Activated naive CD4-positive, alpha-beta T cell treated with anti-CD3 and anti-CD28 coated beads for 36 hours (primary cell): Measurements from ENCODE around the gene PLCXD3. TPM values are rescaled to one million over a fixed set of nuclear protein-coding genes. Genes with fewer than 3 reads are reported as not detected.

Experiments used
- CTCF ChIA-PET: fragments of 350-600 bp; sonication (Branson Sonifier 250); formaldehyde crosslinking; loops from one replicate; lab custom pipeline; 2021; ENCODE audit warnings: antibody characterized with exemption; lab: Charles Lee
- DNase-seq: peaks from one replicate; pipeline ENCODE4 v3.0.0-alpha.2; 2020
- H3K27ac Mint-ChIP-seq: one replicate; pipeline ENCODE4 v1.8.0; 2021; ENCODE audit warnings: mild to moderate bottlenecking, mixed read lengths
- H3K27me3 Mint-ChIP-seq: one replicate; pipeline ENCODE4 v1.8.0; 2021; ENCODE audit warnings: low read depth, mixed read lengths
- H3K36me3 Mint-ChIP-seq: one replicate; pipeline ENCODE4 v1.8.0; 2021; ENCODE audit warnings: low read depth, mixed read lengths
- H3K4me1 Mint-ChIP-seq: one replicate; pipeline ENCODE4 v1.8.0; 2021; ENCODE audit warnings: low read depth, mixed read lengths
- H3K4me3 Mint-ChIP-seq: one replicate; pipeline ENCODE4 v1.8.0; 2021; ENCODE audit warnings: mild to moderate bottlenecking, moderate library complexity, mixed read lengths
- H3K9me3 Mint-ChIP-seq: one replicate; pipeline ENCODE4 v1.8.0; 2021; ENCODE audit warnings: mixed read lengths
- intact Hi-C: fragments of 100-400 bp; cut with micrococcal nuclease; formaldehyde crosslinking; loops from one replicate; pipeline ENCODE4 v1.15.1; 2023
- total RNA-seq, 2 experiments: library from RNA; stranded (reverse); gene quantifications; one replicate each; pipeline ENCODE4 v1.2.3, GENCODE V29; 2021

PLCXD3 gene
- total RNA-seq, 2 experiments from 2014 or later = not detected

- Mint-ChIP-seq H3K4me1 (no peaks in the 10 kb centered on the region), H3K36me3 (no peaks in the 10 kb centered on the region), H3K4me3 (no peak overlapping the region), H3K27me3 (no peaks in the 10 kb centered on the region), H3K9me3 (no peaks in the 10 kb centered on the region), H3K27ac (no peak overlapping the region)
- intact Hi-C loops = no loop called here
- CTCF ChIA-PET = no interaction called here
- DNase-seq = no peak
These were observed 82.9 kb downstream of the PLCXD3 start for GRCh38 chr5:41427505-41427904.

DNA sequence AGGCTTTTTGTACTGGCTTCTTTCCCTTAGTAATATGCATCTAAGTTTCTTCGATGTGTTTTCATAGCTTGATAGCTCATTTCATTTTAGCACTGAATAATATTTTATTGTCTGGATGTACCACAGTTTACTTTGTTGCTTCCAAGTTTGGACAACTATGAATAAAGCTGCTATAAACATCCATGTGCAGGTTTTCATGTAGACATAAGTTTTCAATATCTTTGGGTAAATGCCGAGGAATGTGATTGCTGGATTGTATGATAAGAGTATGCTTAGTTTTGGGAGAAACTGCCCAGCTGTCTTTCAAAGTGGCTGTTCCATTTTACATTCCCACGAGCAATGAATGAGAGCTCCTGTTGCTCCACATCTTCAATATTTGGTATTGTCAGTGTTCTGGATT lies 84.7 kb downstream of the PLCXD3 start:
- intact Hi-C loops = no loop called here
- H3K9me3 Mint-ChIP-seq = no peaks in the 10 kb centered on the region
- DNase-seq = no peak
- no peaks in the 10 kb centered on the region for H3K36me3 Mint-ChIP-seq
- no peak overlapping the region for H3K4me3 Mint-ChIP-seq
- CTCF ChIA-PET = no interaction called here
- H3K27ac Mint-ChIP-seq = no peak overlapping the region
- H3K4me1 Mint-ChIP-seq = no peaks in the 10 kb centered on the region
- H3K27me3 Mint-ChIP-seq = no peaks in the 10 kb centered on the region

- Mint-ChIP-seq H3K27me3 (no peaks in the 10 kb centered on the region), H3K4me3 (no peak overlapping the region), H3K4me1 (no peaks in the 10 kb centered on the region), H3K27ac (no peak overlapping the region), H3K9me3 (no peaks in the 10 kb centered on the region), H3K36me3 (no peaks in the 10 kb centered on the region)
- intact Hi-C loops = no loop called here
- CTCF ChIA-PET = no interaction called here
- no peak for DNase-seq
These were observed 89.8 kb downstream of the PLCXD3 start for GRCh38 chr5:41420492-41421067.

DNA sequence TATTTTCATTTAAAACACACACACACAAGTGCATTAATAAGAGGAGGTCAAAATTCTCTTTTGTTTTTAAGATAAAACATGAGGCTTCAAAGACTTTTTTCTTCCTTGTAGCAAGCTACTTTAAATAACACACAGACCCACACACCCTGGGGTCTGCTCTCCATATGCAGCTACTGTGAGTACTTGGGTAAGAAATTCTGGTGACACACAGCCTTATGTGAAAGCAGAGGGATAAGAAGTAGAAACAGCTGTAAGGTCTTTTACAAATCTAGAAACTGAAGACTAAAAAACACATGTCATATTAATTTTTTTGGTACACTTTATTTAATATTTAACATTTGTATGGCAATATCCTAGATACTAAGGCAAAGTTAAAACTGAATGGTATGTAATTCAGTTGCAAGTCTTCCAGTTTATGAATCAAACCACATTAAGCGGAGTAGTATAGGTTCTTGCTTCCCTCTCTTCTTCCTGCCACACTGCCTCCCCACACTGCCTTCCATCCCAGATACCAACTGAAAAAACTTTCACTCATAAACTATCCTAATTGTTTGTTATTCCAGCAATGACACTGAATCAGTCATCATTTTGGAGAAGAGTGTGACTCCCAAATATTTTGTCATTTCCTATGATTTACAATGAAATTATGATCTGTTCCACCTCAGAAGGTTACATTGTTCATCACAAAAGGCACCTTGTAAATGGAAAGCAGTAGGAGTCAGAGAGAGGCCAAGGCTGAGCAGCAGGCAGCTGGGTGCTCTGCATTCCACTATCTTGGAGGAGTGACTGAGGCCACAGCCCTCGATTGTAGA lies 92.0 kb downstream of the PLCXD3 start:
- DNase-seq = no peak
- H3K9me3 Mint-ChIP-seq = no peaks in the 10 kb centered on the region
- no peak overlapping the region for H3K27ac Mint-ChIP-seq
- no peaks in the 10 kb centered on the region for H3K4me1 Mint-ChIP-seq
- CTCF ChIA-PET = no interaction called here
- no peaks in the 10 kb centered on the region for H3K27me3 Mint-ChIP-seq
- no peaks in the 10 kb centered on the region for H3K36me3 Mint-ChIP-seq
- H3K4me3 Mint-ChIP-seq = no peak overlapping the region
- intact Hi-C loops = no loop called here

DNA sequence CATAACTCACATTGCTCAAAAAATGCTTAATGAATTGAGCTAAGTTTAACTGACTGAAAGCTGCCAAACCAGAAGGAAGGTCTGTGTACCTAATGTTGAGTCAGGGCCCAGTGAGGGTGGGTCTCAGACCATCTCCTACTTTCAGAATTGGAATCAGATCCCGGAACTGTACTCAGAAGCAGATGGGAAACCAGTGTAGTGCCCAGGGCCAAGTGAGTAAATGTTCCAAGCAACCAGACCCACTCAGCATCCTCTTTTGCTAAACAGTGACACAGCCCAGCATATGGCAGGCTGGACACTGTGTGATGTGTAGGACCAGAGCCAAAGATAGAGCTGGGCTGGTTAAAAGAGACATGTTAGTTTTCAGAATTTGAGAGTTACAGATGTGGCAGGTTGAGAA lies 94.1 kb downstream of the PLCXD3 start:
- CTCF ChIA-PET = no interaction called here
- intact Hi-C loops = no loop called here

DNA sequence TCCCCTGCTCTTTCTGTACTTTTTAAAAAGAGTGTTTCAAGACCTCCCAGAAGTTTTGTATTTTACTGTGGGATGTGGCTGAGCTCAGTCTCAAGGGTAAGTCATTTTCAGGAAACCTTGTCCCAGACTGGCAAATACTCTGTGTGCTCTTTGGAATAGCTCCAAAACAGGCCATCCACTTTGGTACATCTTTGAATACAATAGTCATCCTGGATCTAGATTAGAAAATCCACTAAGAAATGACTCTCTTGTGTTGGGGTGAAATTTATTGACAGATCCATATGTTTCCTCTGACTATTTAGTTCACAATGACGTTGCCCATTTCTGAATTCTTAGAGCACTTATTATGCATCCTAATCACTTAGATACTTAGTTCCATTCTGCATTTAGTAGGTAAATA lies 95.2 kb downstream of the PLCXD3 start:
- Mint-ChIP-seq H3K27me3 (no peaks in the 10 kb centered on the region), H3K27ac (no peak overlapping the region), H3K4me1 (no peaks in the 10 kb centered on the region), H3K36me3 (no peaks in the 10 kb centered on the region), H3K4me3 (no peak overlapping the region), H3K9me3 (no peaks in the 10 kb centered on the region)
- DNase-seq = no peak
- CTCF ChIA-PET = no interaction called here
- intact Hi-C loops = no loop called here

More for the DNA sequence above, 94.1 kb downstream of the PLCXD3 start:
- Mint-ChIP-seq H3K27me3 (no peaks in the 10 kb centered on the region), H3K36me3 (no peaks in the 10 kb centered on the region), H3K4me3 (no peak overlapping the region), H3K4me1 (no peaks in the 10 kb centered on the region), H3K27ac (no peak overlapping the region), H3K9me3 (no peaks in the 10 kb centered on the region)
- DNase-seq = no peak

GRCh38 chr5:41414598-41414997 lies 95.8 kb downstream of the PLCXD3 start:
- no peaks in the 10 kb centered on the region for H3K27me3 Mint-ChIP-seq
- H3K4me3 Mint-ChIP-seq = no peak overlapping the region

GRCh38 chr5:41413074-41413473 lies 97.3 kb downstream of the PLCXD3 start:
- Mint-ChIP-seq H3K27me3 (no peaks in the 10 kb centered on the region), H3K36me3 (no peaks in the 10 kb centered on the region), H3K9me3 (no peaks in the 10 kb centered on the region), H3K27ac (no peak overlapping the region), H3K4me3 (no peak overlapping the region), H3K4me1 (no peaks in the 10 kb centered on the region)
- CTCF ChIA-PET = no interaction called here
- DNase-seq = no peak
- intact Hi-C loops = no loop called here

More at GRCh38 chr5:41414598-41414997, 95.8 kb downstream of the PLCXD3 start:
- intact Hi-C loops = no loop called here
- H3K4me1 Mint-ChIP-seq = no peaks in the 10 kb centered on the region
- H3K36me3 Mint-ChIP-seq = no peaks in the 10 kb centered on the region
- no peak overlapping the region for H3K27ac Mint-ChIP-seq
- DNase-seq = no peak
- no peaks in the 10 kb centered on the region for H3K9me3 Mint-ChIP-seq
- CTCF ChIA-PET = no interaction called here

DNA sequence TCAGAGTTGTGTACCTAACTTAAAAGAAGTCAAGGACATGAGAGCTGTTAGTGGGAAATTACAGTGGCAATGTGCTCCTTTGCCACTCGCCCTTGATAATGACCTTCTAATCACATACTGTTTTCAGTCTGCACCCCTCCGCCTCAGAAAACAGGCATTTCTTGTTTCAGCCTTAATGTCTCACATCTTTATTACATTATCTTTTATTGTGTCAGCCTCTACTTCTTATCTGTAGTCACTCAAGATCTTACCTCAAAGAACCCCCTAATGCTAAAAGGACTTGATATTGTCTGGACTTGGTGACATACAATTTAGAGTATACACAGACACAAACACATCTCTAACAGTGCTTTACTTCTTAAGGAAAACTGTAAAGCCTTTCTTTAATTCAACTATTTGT lies 97.9 kb downstream of the PLCXD3 start:
- DNase-seq = no peak
- Mint-ChIP-seq H3K27ac (no peak overlapping the region), H3K4me1 (no peaks in the 10 kb centered on the region), H3K36me3 (no peaks in the 10 kb centered on the region), H3K4me3 (no peak overlapping the region), H3K27me3 (no peaks in the 10 kb centered on the region), H3K9me3 (no peaks in the 10 kb centered on the region)
- intact Hi-C loops = no loop called here
- CTCF ChIA-PET = no interaction called here

DNA sequence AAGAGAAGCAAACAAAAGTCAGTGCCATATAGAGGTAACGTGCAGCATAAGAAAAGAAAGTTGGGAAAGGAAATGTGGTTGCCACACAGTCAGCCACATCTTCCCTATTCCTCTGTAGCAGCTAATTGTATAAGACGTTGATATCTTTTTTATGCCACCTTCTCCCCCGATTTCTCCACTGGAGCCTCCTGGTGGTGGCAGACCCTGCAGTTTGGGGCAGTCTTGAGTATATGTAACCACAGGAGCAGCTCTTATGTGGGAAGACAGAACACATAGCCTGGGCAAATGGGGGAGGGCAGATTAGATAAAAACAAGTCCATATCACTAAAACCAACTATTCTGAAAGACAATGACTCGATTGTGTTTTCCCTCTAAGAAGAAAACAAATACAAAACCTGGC lies 99.7 kb downstream of the PLCXD3 start:
- Mint-ChIP-seq H3K27ac (no peak overlapping the region), H3K36me3 (no peaks in the 10 kb centered on the region)

GRCh38 chr5:41410307-41410706 lies 100.1 kb downstream of the PLCXD3 start:
- no peaks in the 10 kb centered on the region for H3K9me3 Mint-ChIP-seq
- H3K27ac Mint-ChIP-seq = no peak overlapping the region
- H3K27me3 Mint-ChIP-seq = no peaks in the 10 kb centered on the region
- CTCF ChIA-PET = no interaction called here
- H3K36me3 Mint-ChIP-seq = no peaks in the 10 kb centered on the region
- no peak for DNase-seq
- intact Hi-C loops = no loop called here
- no peak overlapping the region for H3K4me3 Mint-ChIP-seq
- no peaks in the 10 kb centered on the region for H3K4me1 Mint-ChIP-seq

More for the DNA sequence above, 99.7 kb downstream of the PLCXD3 start:
- intact Hi-C loops = no loop called here
- no peak overlapping the region for H3K4me3 Mint-ChIP-seq
- CTCF ChIA-PET = no interaction called here
- no peaks in the 10 kb centered on the region for H3K9me3 Mint-ChIP-seq
- DNase-seq = no peak
- H3K4me1 Mint-ChIP-seq = no peaks in the 10 kb centered on the region
- no peaks in the 10 kb centered on the region for H3K27me3 Mint-ChIP-seq

- no peak for DNase-seq
- Mint-ChIP-seq H3K27ac (no peak overlapping the region), H3K9me3 (no peaks in the 10 kb centered on the region), H3K4me1 (no peaks in the 10 kb centered on the region), H3K27me3 (no peaks in the 10 kb centered on the region), H3K36me3 (no peaks in the 10 kb centered on the region), H3K4me3 (no peak overlapping the region)
- intact Hi-C loops = no loop called here
- CTCF ChIA-PET = no interaction called here
These were observed 101.5 kb downstream of the PLCXD3 start for GRCh38 chr5:41408676-41409443.
